Neural cell (in vitro differentiated cells): ENCODE measurements around the gene CNOT6. TPM values are rescaled to one million over a fixed set of nuclear protein-coding genes. Genes with fewer than 3 reads are reported as not detected.

Experiments used
- H2AFZ ChIP-seq: fragments of 200-600, 300-800 bp; sonication (generic), shearing (Covaris generic); 2 replicates; pipeline ENCODE4 v1.6.0; 2014; ENCODE audit warnings: low read depth, mild to moderate bottlenecking, antibody characterized with exemption, low read length, moderate library complexity
- H3F3A ChIP-seq: fragments of 200-600 bp; shearing (Covaris generic); 2 replicates; pipeline ENCODE4 v1.6.1; 2016; ENCODE audit warnings: mild to moderate bottlenecking, moderate library complexity, mixed read lengths, antibody characterized with exemption, low read length; ENCODE audit not compliant: insufficient read depth, poor library complexity, severe bottlenecking
- H3K27ac ChIP-seq: fragments of 200-600, 300-800 bp; sonication (generic), shearing (Covaris generic); 2 replicates; pipeline ENCODE4 v1.5.1; 2014; ENCODE audit warnings: mild to moderate bottlenecking, low read length, moderate library complexity
- H3K27me3 ChIP-seq: fragments of 300-800, 200-600 bp; sonication (generic), shearing (Covaris generic); 2 replicates; pipeline ENCODE4 v1.6.0; 2014; ENCODE audit warnings: mild to moderate bottlenecking, low read depth, low read length, moderate library complexity; ENCODE audit not compliant: insufficient read depth
- H3K36me3 ChIP-seq: fragments of 300-800, 200-600 bp; sonication (generic), shearing (Covaris generic); 2 replicates; pipeline ENCODE4 v1.5.1; 2014; ENCODE audit warnings: mild to moderate bottlenecking, antibody characterized with exemption, low read length, moderate library complexity; ENCODE audit not compliant: insufficient read depth
- H3K4me2 ChIP-seq: fragments of 300-800, 200-600 bp; sonication (generic), shearing (Covaris generic); 2 replicates; pipeline ENCODE4 v1.6.0; 2014; ENCODE audit warnings: mild to moderate bottlenecking, low read length
- H3K4me3 ChIP-seq: fragments of 300-800, 200-600 bp; sonication (generic), shearing (Covaris generic); 2 replicates; pipeline ENCODE4 v1.5.1; 2014; ENCODE audit warnings: mild to moderate bottlenecking, low read length, moderate library complexity
- H3K79me2 ChIP-seq: fragments of 200-600 bp; shearing (Covaris generic); replicated peaks from 2 replicates; pipeline ENCODE4 v1.6.0; 2014; ENCODE audit warnings: mild to moderate bottlenecking, low read length, moderate library complexity; ENCODE audit not compliant: insufficient read depth
- H3K9ac ChIP-seq: fragments of 300-800, 200-600 bp; sonication (generic), shearing (Covaris generic); 2 replicates; pipeline ENCODE4 v1.6.1; 2016; ENCODE audit warnings: mild to moderate bottlenecking, low read length, mixed read lengths
- H3K9me2 ChIP-seq: fragments of 200-600 bp; shearing (Covaris generic); 2 replicates; pipeline ENCODE4 v1.6.1; 2016; ENCODE audit warnings: mild to moderate bottlenecking, low read length, mixed read lengths; ENCODE audit not compliant: insufficient read depth
- H3K9me3 ChIP-seq: fragments of 200-600, 300-800 bp; sonication (generic), shearing (Covaris generic); 2 replicates; pipeline ENCODE4 v1.6.1; 2016; ENCODE audit warnings: mild to moderate bottlenecking, mixed run types, low read length, moderate library complexity, mixed read lengths
- H4K20me1 ChIP-seq: fragments of 200-600 bp; shearing (Covaris generic); 2 replicates; pipeline ENCODE4 v1.6.1; 2016; ENCODE audit warnings: mild to moderate bottlenecking, mixed run types; ENCODE audit not compliant: insufficient read depth
- EP300 ChIP-seq: fragments of 450-650 bp; conservative IDR thresholded peaks from 2 replicates; pipeline ENCODE4 v1.6.1; 2014; ENCODE audit warnings: antibody characterized with exemption, mild to moderate bottlenecking, moderate library complexity; ENCODE audit not compliant: poor library complexity, severe bottlenecking
- EZH2 ChIP-seq: fragments of 200-600, 300-800 bp; shearing (Covaris generic), sonication (generic); IDR thresholded peaks from 2 replicates; pipeline ENCODE4 v1.6.1; 2014; ENCODE audit warnings: antibody characterized with exemption, low read length, borderline replicate concordance, mild to moderate bottlenecking; ENCODE audit not compliant: insufficient read depth, poor library complexity, severe bottlenecking
- MXI1 ChIP-seq: fragments of 450-650 bp; conservative IDR thresholded peaks from 2 replicates; pipeline ENCODE4 v1.6.1; 2014; ENCODE audit warnings: antibody characterized with exemption, mild to moderate bottlenecking; ENCODE audit not compliant: poor library complexity, severe bottlenecking
- POLR2AphosphoS5 ChIP-seq: IDR thresholded peaks from 2 replicates; pipeline ENCODE4 v1.6.1; 2012
- RAD21 ChIP-seq: fragments of 450-650 bp; conservative IDR thresholded peaks from 2 replicates; pipeline ENCODE4 v1.6.1; 2014; ENCODE audit warnings: antibody characterized with exemption, mild to moderate bottlenecking, moderate library complexity
- SMC3 ChIP-seq: fragments of 450-650 bp; conservative IDR thresholded peaks from 2 replicates; pipeline ENCODE4 v1.6.1; 2014; ENCODE audit warnings: antibody characterized with exemption, mild to moderate bottlenecking, moderate library complexity; ENCODE audit not compliant: poor library complexity
- TAF1 ChIP-seq: IDR thresholded peaks from 2 replicates; pipeline ENCODE4 v1.6.1; 2012; ENCODE audit warnings: low read depth
- polyA plus RNA-seq: library from polyadenylated mRNA; depleted of rRNA; stranded (reverse); fragments of >200 nt; gene quantifications from 2 replicates; pipeline ENCODE4 v1.2.3, GENCODE V29; 2014
- TF ChIP-seq, protein P1 (sequence below): fragments of 450-650 bp; IDR thresholded peaks from 2 replicates; pipeline ENCODE4 v1.5.1; 2014; ENCODE audit warnings: antibody characterized with exemption, mild to moderate bottlenecking, moderate library complexity; ENCODE audit not compliant: poor library complexity, severe bottlenecking
- TF ChIP-seq, protein P2 (sequence below): IDR thresholded peaks from 2 replicates; pipeline ENCODE4 v1.6.1; 2012; ENCODE audit warnings: borderline replicate concordance

Gene CNOT6
- polyA plus RNA-seq, 1 donor from 2014 or later, result 43.0 TPM

DNA sequence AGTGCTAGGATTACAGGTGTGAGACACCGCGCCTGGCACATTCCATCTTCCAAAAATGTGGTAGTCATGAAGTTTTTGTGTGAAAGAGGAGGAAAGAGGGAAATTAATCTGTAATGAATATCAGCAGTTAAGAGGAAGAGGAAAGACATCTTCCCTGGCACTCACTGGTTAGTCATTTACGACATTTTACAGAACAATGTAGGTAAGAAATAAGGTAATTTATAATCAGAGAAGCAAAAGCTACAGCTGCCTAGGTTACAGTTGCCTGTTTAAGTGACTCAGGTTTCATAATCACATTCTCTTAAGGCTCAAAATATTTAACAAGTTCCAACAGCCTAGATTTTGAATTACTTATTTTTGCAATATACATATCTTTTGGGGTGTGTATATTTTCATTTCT, 26.9 kb downstream of the CNOT6 start:
- Histone ChIP-seq H3K79me2 (peaks cover 96% of the 10 kb centered on the region), H3F3A (no peaks in the 10 kb centered on the region), H3K36me3 (no peaks in the 10 kb centered on the region), H3K27ac (no peak overlapping the region), H3K27me3 (no peaks in the 10 kb centered on the region), H3K4me2 (no peak overlapping the region), H3K4me3 (no peak overlapping the region), H4K20me1 (peaks cover 6% of the 10 kb centered on the region), H2AFZ (no peak overlapping the region), H3K9me3 (no peaks in the 10 kb centered on the region), H3K9ac (no peak overlapping the region), H3K9me2 (no peaks in the 10 kb centered on the region)
- TF ChIP-seq RAD21, result no peak
- TF ChIP-seq MXI1, result no peak
- TF ChIP-seq POLR2AphosphoS5, result no peak
- TF ChIP-seq EZH2, result no peak
- TF ChIP-seq, protein P1, sequence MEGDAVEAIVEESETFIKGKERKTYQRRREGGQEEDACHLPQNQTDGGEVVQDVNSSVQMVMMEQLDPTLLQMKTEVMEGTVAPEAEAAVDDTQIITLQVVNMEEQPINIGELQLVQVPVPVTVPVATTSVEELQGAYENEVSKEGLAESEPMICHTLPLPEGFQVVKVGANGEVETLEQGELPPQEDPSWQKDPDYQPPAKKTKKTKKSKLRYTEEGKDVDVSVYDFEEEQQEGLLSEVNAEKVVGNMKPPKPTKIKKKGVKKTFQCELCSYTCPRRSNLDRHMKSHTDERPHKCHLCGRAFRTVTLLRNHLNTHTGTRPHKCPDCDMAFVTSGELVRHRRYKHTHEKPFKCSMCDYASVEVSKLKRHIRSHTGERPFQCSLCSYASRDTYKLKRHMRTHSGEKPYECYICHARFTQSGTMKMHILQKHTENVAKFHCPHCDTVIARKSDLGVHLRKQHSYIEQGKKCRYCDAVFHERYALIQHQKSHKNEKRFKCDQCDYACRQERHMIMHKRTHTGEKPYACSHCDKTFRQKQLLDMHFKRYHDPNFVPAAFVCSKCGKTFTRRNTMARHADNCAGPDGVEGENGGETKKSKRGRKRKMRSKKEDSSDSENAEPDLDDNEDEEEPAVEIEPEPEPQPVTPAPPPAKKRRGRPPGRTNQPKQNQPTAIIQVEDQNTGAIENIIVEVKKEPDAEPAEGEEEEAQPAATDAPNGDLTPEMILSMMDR, result no peak

DNA sequence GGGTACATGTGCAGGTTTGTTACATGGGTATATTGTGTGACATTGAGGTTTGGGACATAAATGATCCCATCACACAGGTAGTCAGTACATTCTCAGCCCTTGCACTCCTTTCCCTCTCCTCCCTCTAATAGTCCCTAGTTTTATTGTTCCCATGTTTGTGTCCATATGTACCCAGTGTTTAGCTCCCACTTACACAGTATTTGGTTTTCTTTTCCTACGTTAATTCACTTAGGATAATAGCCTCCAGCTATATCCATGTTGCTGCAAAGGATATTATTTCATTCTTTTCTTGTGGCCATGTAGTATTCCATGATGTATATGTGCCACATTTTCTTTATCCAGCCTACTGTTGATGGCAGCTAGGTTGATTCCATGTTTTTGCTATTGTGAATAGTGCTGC, 27.4 kb downstream of the CNOT6 start:
- Histone ChIP-seq H3K36me3 (no peaks in the 10 kb centered on the region), H3K27me3 (no peaks in the 10 kb centered on the region), H4K20me1 (peaks cover 4% of the 10 kb centered on the region), H3F3A (no peaks in the 10 kb centered on the region), H2AFZ (no peak overlapping the region), H3K4me2 (no peak overlapping the region), H3K4me3 (no peak overlapping the region), H3K9ac (no peak overlapping the region), H3K27ac (no peak overlapping the region), H3K9me3 (no peaks in the 10 kb centered on the region), H3K9me2 (no peaks in the 10 kb centered on the region), H3K79me2 (peaks cover 96% of the 10 kb centered on the region)
- TF ChIP-seq TAF1 (no peak), RAD21 (no peak), EZH2 (no peak), EP300 (no peak), MXI1 (no peak), POLR2AphosphoS5 (no peak)

DNA sequence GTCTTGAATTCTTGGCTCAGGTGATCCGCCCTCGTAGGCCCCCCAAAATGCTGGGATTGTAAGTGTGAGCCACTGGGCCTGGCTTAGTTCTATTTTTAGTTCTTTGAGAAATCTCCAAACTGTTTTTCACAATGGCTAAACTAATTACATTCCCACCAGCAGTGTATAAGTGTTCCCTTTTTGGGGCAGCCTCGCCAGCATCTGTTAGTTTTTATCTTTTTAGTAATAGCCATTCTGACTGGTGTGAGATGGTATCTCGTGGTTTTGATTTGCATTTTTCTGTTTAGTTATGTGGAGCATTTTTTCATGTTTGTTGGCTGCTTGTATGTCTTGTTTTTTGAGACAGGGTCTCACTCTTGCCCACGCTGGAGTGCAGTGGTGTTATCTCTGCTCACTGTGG, 28.2 kb downstream of the CNOT6 start:
- TF ChIP-seq POLR2AphosphoS5 (no peak), EP300 (no peak), SMC3 (no peak), EZH2 (no peak), MXI1 (no peak), RAD21 (no peak), TAF1 (no peak)
- TF ChIP-seq, protein P1, result no peak
- TF ChIP-seq, protein P2, sequence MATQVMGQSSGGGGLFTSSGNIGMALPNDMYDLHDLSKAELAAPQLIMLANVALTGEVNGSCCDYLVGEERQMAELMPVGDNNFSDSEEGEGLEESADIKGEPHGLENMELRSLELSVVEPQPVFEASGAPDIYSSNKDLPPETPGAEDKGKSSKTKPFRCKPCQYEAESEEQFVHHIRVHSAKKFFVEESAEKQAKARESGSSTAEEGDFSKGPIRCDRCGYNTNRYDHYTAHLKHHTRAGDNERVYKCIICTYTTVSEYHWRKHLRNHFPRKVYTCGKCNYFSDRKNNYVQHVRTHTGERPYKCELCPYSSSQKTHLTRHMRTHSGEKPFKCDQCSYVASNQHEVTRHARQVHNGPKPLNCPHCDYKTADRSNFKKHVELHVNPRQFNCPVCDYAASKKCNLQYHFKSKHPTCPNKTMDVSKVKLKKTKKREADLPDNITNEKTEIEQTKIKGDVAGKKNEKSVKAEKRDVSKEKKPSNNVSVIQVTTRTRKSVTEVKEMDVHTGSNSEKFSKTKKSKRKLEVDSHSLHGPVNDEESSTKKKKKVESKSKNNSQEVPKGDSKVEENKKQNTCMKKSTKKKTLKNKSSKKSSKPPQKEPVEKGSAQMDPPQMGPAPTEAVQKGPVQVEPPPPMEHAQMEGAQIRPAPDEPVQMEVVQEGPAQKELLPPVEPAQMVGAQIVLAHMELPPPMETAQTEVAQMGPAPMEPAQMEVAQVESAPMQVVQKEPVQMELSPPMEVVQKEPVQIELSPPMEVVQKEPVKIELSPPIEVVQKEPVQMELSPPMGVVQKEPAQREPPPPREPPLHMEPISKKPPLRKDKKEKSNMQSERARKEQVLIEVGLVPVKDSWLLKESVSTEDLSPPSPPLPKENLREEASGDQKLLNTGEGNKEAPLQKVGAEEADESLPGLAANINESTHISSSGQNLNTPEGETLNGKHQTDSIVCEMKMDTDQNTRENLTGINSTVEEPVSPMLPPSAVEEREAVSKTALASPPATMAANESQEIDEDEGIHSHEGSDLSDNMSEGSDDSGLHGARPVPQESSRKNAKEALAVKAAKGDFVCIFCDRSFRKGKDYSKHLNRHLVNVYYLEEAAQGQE, result no peak
- Histone ChIP-seq H3K9me3 (no peaks in the 10 kb centered on the region), H3K9ac (no peak overlapping the region), H4K20me1 (no peaks in the 10 kb centered on the region), H2AFZ (no peak overlapping the region), H3K36me3 (peaks cover 5% of the 10 kb centered on the region), H3K4me2 (no peak overlapping the region), H3K27me3 (no peaks in the 10 kb centered on the region), H3K9me2 (no peaks in the 10 kb centered on the region), H3K79me2 (peaks cover 96% of the 10 kb centered on the region), H3K4me3 (no peak overlapping the region), H3K27ac (no peak overlapping the region), H3F3A (no peaks in the 10 kb centered on the region)
